Left ventricle myocardium inferior (tissue), 1 donor: ENCODE data around the gene ASB13. TPM values are rescaled to one million over a fixed set of nuclear protein-coding genes. Genes with fewer than 3 reads are reported as not detected.

Source experiments
- DNase-seq: peaks from one replicate; pipeline ENCODE4 v3.0.0-alpha.2; 2020
- H3K27ac ChIP-seq: fragments of 200-600 bp; replicated peaks from 2 replicates; pipeline ENCODE4 v1.8.0; 2021
- H3K27me3 ChIP-seq: fragments of 200-600 bp; 2 replicates; pipeline ENCODE4 v1.8.0; 2021; ENCODE audit warnings: low read depth
- H3K36me3 ChIP-seq: fragments of 200-600 bp; 2 replicates; pipeline ENCODE4 v1.8.0; 2021
- H3K4me1 ChIP-seq: fragments of 200-600 bp; 2 replicates; pipeline ENCODE4 v1.8.0; 2021
- H3K4me3 ChIP-seq: fragments of 200-600 bp; 2 replicates; pipeline ENCODE4 v1.8.0; 2021; ENCODE audit warnings: mild to moderate bottlenecking, moderate library complexity
- H3K9me3 ChIP-seq: fragments of 200-600 bp; replicated peaks from 2 replicates; pipeline ENCODE4 v1.8.0; 2021
- CTCF ChIP-seq: fragments of 200-600 bp; IDR thresholded peaks from 2 replicates; pipeline ENCODE4 v1.8.0; 2021; ENCODE audit warnings: antibody characterized with exemption, mild to moderate bottlenecking, borderline replicate concordance
- intact Hi-C: fragments of 100-400 bp; cut with micrococcal nuclease; formaldehyde crosslinking; loops from one replicate; pipeline ENCODE4 v1.11.0; 2022
- total RNA-seq: library from RNA; stranded (reverse); fragmentation: NEBNext Ultra II Directional; extraction: Animal tissue kit (Norgen Biotek cat#: 25700); gene quantifications from one replicate; pipeline ENCODE4 v1.2.1, GENCODE V29; 2021
- donor health status: DM: no; HTN: yes; CAD: no; lungs with severe emphysema.

ASB13 gene
- total RNA-seq, 1 donor from 2014 or later, result 15.6 TPM

GRCh38 chr10:5683065-5683464 lies 16.7 kb upstream of the ASB13 start:
- H3K27ac ChIP-seq, result no peak overlapping the region
- H3K4me3 ChIP-seq, result no peak overlapping the region
- no peak for TF ChIP-seq CTCF
- intact Hi-C loops, result no loop called here
- no peaks in the 10 kb centered on the region for H3K9me3 ChIP-seq
- H3K4me1 ChIP-seq, result peaks cover 36% of the 10 kb centered on the region
- DNase-seq, result no peak
- H3K27me3 ChIP-seq, result peaks cover 12% of the 10 kb centered on the region
- no peaks in the 10 kb centered on the region for H3K36me3 ChIP-seq

GRCh38 chr10:5681930-5682329 lies 15.5 kb upstream of the ASB13 start:
- no peak for DNase-seq
- peaks cover 25% of the 10 kb centered on the region for H3K4me1 ChIP-seq
- H3K9me3 ChIP-seq, result no peaks in the 10 kb centered on the region
- intact Hi-C loops, result no loop called here
- H3K36me3 ChIP-seq, result no peaks in the 10 kb centered on the region
- H3K27me3 ChIP-seq, result peaks cover 23% of the 10 kb centered on the region
- H3K4me3 ChIP-seq, result no peak overlapping the region
- no peak overlapping the region for H3K27ac ChIP-seq
- TF ChIP-seq CTCF, result no peak

GRCh38 chr10:5679606-5680005 lies 13.2 kb upstream of the ASB13 start:
- intact Hi-C loops, result no loop called here
- peaks cover 26% of the 10 kb centered on the region for H3K27me3 ChIP-seq

GRCh38 chr10:5679037-5679435 lies 12.6 kb upstream of the ASB13 start:
- TF ChIP-seq CTCF, result no peak
- H3K9me3 ChIP-seq, result peaks cover 9% of the 10 kb centered on the region
- H3K4me1 ChIP-seq, result peaks cover 2% of the 10 kb centered on the region
- H3K27me3 ChIP-seq, result peaks cover 26% of the 10 kb centered on the region
- no peak overlapping the region for H3K4me3 ChIP-seq
- no peak for DNase-seq
- intact Hi-C loops, result no loop called here
- no peak overlapping the region for H3K27ac ChIP-seq
- H3K36me3 ChIP-seq, result no peaks in the 10 kb centered on the region

More at GRCh38 chr10:5679606-5680005, 13.2 kb upstream of the ASB13 start:
- Histone ChIP-seq H3K27ac (no peak overlapping the region), H3K4me3 (no peak overlapping the region), H3K4me1 (peaks cover 4% of the 10 kb centered on the region), H3K9me3 (peaks cover 3% of the 10 kb centered on the region), H3K36me3 (no peaks in the 10 kb centered on the region)
- DNase-seq, result no peak
- TF ChIP-seq CTCF, result no peak

- H3K4me1 ChIP-seq, result no peaks in the 10 kb centered on the region
- H3K27me3 ChIP-seq, result peaks cover 26% of the 10 kb centered on the region
- intact Hi-C loops, result no loop called here
- H3K4me3 ChIP-seq, result no peak overlapping the region
- no peak for TF ChIP-seq CTCF
- DNase-seq, result no peak
- H3K9me3 ChIP-seq, result peaks cover 14% of the 10 kb centered on the region
- H3K27ac ChIP-seq, result no peak overlapping the region
- no peaks in the 10 kb centered on the region for H3K36me3 ChIP-seq
Measured at GRCh38 chr10:5678397-5679036, 12.1 kb upstream of the ASB13 start.
